A673 (cell line): ENCODE data around the gene ZNF519.
"Not testable (repeated sequence)": the region's sequence is repeated elsewhere in the genome, so short reads cannot be mapped to it uniquely, and the experiment has no call there.

ENCODE experiments used
- CTCF ChIP-seq: fragments of 300-800, 200-600 bp; sonication (generic); conservative IDR thresholded peaks from 2 replicates; pipeline ENCODE4 v1.5.1; 2017; ENCODE audit warnings: low read depth, mild to moderate bottlenecking, antibody characterized with exemption, low read length, moderate library complexity, mixed read lengths
- EZH2 ChIP-seq: fragments of 200-600 bp; sonication (generic); IDR thresholded peaks from 2 replicates; pipeline ENCODE4 v1.6.1; 2017; ENCODE audit warnings: borderline replicate concordance, low read depth, mild to moderate bottlenecking, mixed read lengths, antibody characterized with exemption, low read length; ENCODE audit not compliant: poor library complexity, severe bottlenecking

GRCh38 chr18:14171301-14172141 lies 39.3 kb upstream of the ZNF519 start:
- TF ChIP-seq CTCF, EZH2: not testable (repeated sequence)
